ENCODE results near the gene CSN2.

The CSN2 gene

DNA sequence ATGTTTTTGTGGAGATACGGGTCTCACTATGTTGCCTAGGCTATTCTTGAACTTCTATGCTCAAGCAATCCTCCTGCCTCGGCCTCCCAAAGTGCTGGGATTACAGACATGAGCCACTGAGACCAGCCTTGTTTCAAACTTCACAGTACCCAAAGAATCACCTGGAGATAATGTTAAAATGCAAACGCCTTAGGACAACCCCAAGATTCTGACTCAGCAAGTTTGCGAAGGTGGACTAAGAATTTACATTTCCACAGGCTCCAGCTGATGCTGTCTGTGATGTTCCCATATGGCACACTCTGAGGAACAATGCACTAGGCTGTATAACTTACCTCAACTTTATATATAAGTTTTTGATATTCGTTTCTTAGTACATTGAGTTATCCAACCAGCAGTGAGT is 29.3 kb upstream of the CSN2 start:
- TF ChIP-seq CREB1 (IDR thresholded peaks at IDR 0.05; ENCODE audit: low read depth), result no peak
- no peak for TF ChIP-seq EGR1 (IDR thresholded peaks at IDR 0.05)
- no peak for TF ChIP-seq REST (IDR thresholded peaks at IDR 0.05; ENCODE audit: low read depth)
- no peak for TF ChIP-seq NFIC (IDR thresholded peaks at IDR 0.05)
- TF ChIP-seq TCF12 (IDR thresholded peaks at IDR 0.05; ENCODE audit: low read depth), result no peak

GRCh38 chr4:69991016-69991415 is 25.5 kb upstream of the CSN2 start:
- TF ChIP-seq, protein P1, sequence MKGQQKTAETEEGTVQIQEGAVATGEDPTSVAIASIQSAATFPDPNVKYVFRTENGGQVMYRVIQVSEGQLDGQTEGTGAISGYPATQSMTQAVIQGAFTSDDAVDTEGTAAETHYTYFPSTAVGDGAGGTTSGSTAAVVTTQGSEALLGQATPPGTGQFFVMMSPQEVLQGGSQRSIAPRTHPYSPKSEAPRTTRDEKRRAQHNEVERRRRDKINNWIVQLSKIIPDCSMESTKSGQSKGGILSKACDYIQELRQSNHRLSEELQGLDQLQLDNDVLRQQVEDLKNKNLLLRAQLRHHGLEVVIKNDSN (IDR thresholded peaks at IDR 0.05), result no peak
- TF ChIP-seq ZBTB7A (IDR thresholded peaks at IDR 0.05; ENCODE audit: low read depth) (no peak), TAF1 (IDR thresholded peaks at IDR 0.05; ENCODE audit: low read depth) (no peak), TEAD4 (IDR thresholded peaks at IDR 0.05) (no peak), NFIC (IDR thresholded peaks at IDR 0.05) (no peak), CEBPB (IDR thresholded peaks at IDR 0.05) (no peak), YY1 (IDR thresholded peaks at IDR 0.05; ENCODE audit: low read depth) (no peak), REST (IDR thresholded peaks at IDR 0.05; ENCODE audit: low read depth) (no peak), RAD21 (IDR thresholded peaks at IDR 0.05; ENCODE audit: low read depth) (no peak), EGR1 (IDR thresholded peaks at IDR 0.05) (no peak), CREB1 (IDR thresholded peaks at IDR 0.05; ENCODE audit: low read depth) (no peak), EP300 (IDR thresholded peaks at IDR 0.05; ENCODE audit: borderline replicate concordance) (no peak), FOXM1 (IDR thresholded peaks at IDR 0.05; ENCODE audit: borderline replicate concordance, low read depth) (no peak), TCF12 (IDR thresholded peaks at IDR 0.05; ENCODE audit: low read depth) (no peak), MAX (IDR thresholded peaks at IDR 0.05) (no peak)

DNA sequence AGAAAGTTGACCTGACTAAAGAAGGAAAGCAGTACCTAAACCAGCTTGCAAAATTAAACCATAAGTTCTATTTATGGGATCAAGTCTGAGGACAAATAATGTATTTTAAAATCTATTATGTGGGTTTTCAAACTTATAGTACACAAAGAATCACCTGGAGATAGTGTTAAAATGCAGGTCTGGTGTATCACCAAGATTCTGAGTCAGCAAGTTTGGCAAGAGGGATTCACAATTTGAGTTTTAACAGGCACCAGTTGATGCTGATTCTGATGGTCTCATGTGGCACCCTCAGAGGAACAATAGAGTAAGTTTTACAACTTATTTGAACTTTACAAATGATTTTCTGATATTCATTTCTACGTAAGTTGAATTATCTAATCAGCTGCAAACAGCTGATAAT is 21.1 kb upstream of the CSN2 start:
- no peak for TF ChIP-seq CREB1 (IDR thresholded peaks at IDR 0.05; ENCODE audit: low read depth)
- no peak for TF ChIP-seq ZBTB7A (IDR thresholded peaks at IDR 0.05; ENCODE audit: low read depth)
- TF ChIP-seq YY1 (IDR thresholded peaks at IDR 0.05; ENCODE audit: low read depth), result no peak
- TF ChIP-seq REST (IDR thresholded peaks at IDR 0.05; ENCODE audit: low read depth), result no peak
- TF ChIP-seq EP300 (IDR thresholded peaks at IDR 0.05; ENCODE audit: borderline replicate concordance), result no peak
- TF ChIP-seq CEBPB (IDR thresholded peaks at IDR 0.05), result no peak
- no peak for TF ChIP-seq EGR1 (IDR thresholded peaks at IDR 0.05)
- TF ChIP-seq TEAD4 (IDR thresholded peaks at IDR 0.05), result no peak
- no peak for TF ChIP-seq MAX (IDR thresholded peaks at IDR 0.05)
- TF ChIP-seq TCF12 (IDR thresholded peaks at IDR 0.05; ENCODE audit: low read depth), result no peak
- no peak for TF ChIP-seq NFIC (IDR thresholded peaks at IDR 0.05)
- TF ChIP-seq, protein P1 (IDR thresholded peaks at IDR 0.05), result no peak
- TF ChIP-seq RAD21 (IDR thresholded peaks at IDR 0.05; ENCODE audit: low read depth), result no peak
- no peak for TF ChIP-seq TAF1 (IDR thresholded peaks at IDR 0.05; ENCODE audit: low read depth)
- TF ChIP-seq FOXM1 (IDR thresholded peaks at IDR 0.05; ENCODE audit: borderline replicate concordance, low read depth), result no peak

- TF ChIP-seq NFIC (IDR thresholded peaks at IDR 0.05) (peak; percentile 83), ZBTB7A (IDR thresholded peaks at IDR 0.05; ENCODE audit: low read depth) (no peak)
Measured at GRCh38 chr4:69984030-69984443, 18.5 kb upstream of the CSN2 start.

- no peak for TF ChIP-seq MAX (IDR thresholded peaks at IDR 0.05)
- no peak for TF ChIP-seq EGR1 (IDR thresholded peaks at IDR 0.05)
- no peak for TF ChIP-seq TCF12 (IDR thresholded peaks at IDR 0.05; ENCODE audit: low read depth)
- TF ChIP-seq CEBPB (IDR thresholded peaks at IDR 0.05), result no peak
- no peak for TF ChIP-seq EP300 (IDR thresholded peaks at IDR 0.05; ENCODE audit: borderline replicate concordance)
Measured at GRCh38 chr4:69977582-69977981, 12.1 kb upstream of the CSN2 start.

Data from Ishikawa (cell line).